HG02763 (cell line): Measurements from ENCODE around the gene FHL3.
A peak's percentile ranks its signal among the peaks of the same experiment; 100 is the strongest.

Source experiments
- ATAC-seq: cut with Tn5 transposase; IDR thresholded peaks from one replicate; pipeline ENCODE4 v1.9.1; 2021; ENCODE audit warnings: mild to moderate bottlenecking, moderate library complexity; ENCODE audit not compliant: unreplicated experiment

The FHL3 gene, protein sequence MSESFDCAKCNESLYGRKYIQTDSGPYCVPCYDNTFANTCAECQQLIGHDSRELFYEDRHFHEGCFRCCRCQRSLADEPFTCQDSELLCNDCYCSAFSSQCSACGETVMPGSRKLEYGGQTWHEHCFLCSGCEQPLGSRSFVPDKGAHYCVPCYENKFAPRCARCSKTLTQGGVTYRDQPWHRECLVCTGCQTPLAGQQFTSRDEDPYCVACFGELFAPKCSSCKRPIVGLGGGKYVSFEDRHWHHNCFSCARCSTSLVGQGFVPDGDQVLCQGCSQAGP

GRCh38 chr1:38005195-38006007, at the start of gene FHL3:
Gene FHL3, minus strand, starts transcription at chr1:38005514. Its CDS starts 6,102 bp downstream, at chr1:37999412.
- no peak for ATAC-seq

DNA sequence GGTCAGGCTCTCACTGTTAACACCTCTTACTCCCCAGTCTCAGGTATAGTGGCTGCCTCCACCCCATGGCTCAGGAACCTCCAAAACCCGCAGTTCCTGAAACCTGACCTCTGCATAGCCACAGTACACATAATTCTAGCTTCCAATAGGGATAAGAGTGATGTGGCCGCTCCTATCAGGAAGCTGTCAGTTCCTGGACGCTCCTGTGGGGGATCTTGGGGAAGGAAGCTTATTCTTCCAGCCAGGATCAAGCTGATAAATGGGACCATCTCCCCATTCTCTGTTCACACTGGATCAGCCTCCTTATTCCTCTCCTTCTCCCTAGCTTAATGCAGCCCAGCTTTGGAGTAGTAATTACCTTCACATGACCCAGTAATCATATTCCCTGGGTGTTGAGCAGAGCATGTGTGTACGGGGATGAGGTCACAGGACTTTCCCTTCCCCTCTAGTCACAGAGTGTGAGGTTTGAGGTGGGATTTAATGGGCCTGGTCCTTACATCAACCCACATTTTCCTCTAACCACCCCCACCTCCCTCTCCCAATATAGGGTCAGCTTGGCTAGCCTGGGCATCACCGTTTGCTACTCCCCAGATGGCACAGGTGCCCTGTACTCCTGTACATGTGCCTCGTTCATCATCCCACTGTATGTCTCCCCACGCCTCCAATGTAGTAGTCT, 48.2 kb upstream of the FHL3 start:
- ATAC-seq = no peak

DNA sequence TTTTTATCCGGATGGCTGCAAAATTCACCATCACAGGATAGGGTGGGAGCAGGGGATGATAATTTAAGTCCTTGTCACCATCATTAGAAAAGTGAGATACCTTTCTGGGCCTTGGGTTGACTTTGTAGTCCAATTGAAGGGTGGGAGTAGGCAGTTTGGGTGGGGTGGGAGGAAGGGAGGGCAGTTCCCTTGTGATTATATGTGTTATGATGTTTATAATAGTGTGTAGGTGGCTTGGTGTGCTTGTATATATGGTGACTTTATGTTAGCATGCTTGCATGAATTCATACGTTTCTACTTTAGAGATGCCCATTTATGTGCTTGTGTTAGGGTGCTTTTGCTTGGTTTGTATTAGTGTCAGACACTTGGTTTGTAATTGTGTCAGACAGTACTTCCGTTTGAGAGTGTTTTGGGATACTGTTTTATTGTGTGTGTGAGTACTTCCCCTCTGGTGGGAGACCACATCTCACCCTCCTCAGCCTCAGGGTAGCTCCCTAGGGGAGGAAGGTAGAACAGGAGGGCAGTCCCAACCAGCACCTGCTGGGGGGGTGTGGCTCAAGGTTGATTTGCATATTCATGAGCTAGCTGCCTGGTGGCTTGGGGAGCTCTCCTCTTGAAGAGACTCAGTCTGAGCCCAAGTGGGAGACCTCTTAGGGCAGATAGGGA, 47.6 kb upstream of the FHL3 start:
- ATAC-seq = no peak

DNA sequence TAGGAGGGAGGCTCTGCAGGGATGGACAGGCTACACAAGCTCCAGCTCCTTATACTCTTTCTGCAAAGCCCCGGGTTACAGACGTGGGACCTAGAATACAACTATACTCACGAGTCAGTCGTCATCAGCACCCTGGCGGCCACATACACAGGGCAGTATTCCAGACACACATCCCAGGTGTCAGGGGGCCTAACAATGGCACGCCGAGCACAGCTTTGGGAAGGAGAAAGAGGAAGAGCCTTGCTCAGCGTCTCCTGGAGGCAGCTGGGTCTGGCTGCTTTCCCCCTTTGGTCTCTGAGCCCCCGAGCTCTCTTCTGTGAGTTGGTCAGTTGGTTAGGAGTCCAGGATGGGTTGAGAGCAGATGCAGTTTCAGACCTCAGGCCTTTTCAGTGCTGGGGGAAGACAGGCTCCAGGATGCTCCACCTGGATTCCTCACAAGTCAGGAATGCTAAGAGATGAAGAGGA, 45.8 kb upstream of the FHL3 start:
- no peak for ATAC-seq

DNA sequence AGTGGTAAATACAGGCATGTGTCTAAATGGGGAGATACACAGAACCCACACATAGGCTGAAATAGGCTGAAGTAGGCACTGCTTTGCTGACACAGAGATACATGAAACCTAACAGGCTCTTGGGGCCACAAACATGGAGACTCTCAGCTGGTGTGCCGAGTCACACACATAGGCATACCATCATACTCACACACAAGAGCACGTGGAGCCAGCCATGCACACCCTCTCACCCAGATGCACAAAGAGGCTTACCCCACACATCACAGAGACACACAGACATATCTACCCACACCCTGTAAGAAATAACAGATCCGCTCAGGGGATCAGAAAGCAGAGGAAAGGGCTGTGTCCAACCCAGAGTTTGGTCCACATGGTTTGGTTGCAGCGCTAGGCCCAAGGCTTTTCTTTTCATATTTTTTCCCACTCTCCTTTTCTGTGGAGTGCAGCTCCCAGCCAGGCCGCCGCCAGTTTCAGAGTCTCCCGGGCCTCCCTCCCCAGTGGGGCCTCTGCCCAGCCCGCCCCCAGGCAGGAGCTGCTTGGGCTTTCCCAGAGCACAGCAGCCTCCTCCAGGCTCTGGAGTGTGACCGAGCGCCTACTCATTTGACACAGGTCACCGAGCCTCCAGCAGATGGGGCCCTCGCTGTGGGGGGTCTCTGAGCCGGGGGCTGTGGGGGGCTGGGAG, 45.2 kb upstream of the FHL3 start:
- ATAC-seq = no peak

- ATAC-seq = no peak
Observed at GRCh38 chr1:38047603-38048141, 42.4 kb upstream of the FHL3 start.

- peak; percentile 65 for ATAC-seq
Observed at GRCh38 chr1:38046884-38047602, 41.7 kb upstream of the FHL3 start.

DNA sequence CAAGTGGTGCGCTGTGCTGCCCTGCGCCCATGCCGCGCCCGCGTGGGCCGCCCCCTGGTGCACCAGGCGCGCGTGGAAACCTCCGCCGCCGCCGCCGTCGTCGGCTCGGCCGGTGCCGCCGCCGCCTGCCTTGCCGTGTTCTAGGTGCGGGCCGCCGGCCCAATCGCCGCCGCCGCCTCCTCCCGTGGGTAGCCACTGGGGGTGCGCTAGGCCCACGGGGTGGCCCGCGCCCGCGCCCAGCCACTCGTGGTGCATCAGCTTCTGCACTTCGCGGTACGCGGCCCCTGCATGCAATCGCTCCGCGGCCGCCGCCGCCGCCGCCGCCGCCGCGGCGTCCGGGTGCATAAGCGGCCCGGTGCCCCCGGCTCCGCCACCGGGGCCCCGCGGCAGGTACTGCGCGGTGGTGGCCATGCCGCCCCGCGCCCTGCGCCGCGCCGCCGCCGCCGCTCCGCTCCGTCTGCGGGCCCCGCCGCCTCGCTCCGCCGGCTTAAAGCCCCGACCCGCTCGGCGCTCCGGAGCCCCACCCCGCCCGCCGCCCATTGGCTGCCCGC, 41.1 kb upstream of the FHL3 start, which contains the start of gene POU3F1:
TSS of gene POU3F1 (minus strand) at position 461 of the 551 bp plus-strand sequence. CDS start at position 411, 50 bp downstream.
- no peak for ATAC-seq

GRCh38 chr1:38045401-38046332, 40.4 kb upstream of the FHL3 start:
- ATAC-seq = no peak

DNA sequence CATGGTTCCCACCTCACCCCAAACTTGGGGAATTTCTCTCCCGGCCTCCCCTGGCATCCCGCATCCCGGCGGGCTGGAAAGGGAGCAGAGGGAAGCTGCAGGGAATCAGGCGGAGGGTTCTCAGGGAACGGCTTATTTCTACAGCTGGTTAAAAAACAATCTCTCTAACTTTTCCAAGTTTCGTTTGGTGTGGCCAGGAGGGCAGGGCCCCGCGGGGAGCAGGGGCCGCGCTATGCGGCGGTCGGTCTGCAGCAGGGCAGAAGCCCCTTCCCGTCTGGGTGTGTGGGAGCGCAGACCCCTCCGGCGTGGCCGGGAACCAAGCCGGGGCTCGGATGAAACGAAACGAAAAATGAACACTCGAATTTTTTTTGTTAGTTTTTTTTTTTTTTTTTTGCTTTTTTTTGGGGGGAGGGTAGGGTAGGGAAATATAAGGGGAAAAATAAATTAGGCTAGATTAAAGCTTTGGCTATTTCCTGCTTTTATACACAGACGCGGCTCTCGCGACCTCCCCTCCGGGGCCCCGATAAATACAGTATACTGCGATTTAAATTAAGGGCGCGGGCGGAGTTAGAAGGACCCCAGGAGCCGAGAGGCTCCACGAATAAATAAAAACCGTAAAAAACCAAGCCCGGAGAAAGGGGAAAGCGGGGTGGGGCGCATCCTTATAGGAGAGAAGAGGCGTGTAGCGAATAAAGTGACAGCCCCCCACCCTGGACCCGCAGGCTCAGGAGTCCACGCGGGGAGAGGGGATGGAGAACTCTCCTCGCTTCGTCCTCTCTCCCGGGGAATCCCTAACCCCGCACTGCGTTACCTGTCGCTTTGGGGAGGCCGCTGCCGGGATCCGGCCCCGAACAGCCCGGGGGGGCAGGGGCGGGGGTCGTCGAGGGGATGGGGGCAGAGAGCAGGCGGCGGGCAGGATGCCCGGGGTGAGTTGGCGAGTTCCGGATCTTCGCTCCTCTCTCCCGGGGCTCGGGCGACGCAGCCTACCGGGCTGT, 39.2 kb upstream of the FHL3 start:
- no peak for ATAC-seq

- no peak for ATAC-seq
Observed at GRCh38 chr1:38043036-38043747, 37.9 kb upstream of the FHL3 start.

DNA sequence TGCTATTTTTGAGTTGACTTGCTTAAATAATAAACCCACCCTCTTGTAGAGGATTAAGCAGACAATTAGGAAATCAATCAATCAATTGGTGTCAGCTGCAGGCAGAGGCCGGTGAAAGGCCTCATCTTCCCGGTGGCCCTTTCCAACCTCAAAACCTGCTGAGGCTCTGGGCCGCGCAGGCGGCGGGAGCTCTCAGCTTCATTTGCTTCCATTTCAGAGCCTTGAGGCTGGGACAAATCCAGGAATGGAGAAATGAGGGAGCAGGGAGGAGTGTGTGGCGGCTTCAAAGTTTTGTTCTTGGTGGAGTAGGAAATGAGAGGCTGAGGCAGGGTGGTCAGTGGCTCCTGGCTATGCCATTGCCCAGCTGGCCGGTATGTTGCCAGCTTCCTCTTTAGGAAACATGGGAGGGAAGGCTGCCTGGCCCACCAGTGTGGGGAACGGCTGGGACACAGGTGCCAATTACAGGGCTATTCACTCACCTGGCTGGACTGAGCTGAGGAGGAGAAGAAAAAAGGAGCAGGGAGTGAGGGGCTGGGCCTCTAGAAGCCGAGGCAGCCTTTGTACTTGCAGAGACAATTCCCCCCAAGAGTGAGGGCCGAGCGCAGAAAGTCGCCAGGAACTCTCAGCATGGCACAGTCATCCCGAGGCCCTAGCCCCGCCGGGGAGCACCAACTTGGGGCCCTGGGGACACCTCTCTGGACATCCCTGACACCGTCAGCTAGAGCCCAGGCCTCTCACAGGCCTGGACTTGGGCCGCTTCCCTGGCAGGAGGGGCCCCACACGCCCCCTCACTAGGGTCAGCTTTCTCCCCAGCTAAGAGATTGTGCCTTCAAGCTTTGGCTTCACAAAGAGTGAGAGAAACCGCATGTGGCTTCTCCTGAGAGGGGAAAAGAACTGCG, 36.9 kb upstream of the FHL3 start:
- ATAC-seq = no peak

DNA sequence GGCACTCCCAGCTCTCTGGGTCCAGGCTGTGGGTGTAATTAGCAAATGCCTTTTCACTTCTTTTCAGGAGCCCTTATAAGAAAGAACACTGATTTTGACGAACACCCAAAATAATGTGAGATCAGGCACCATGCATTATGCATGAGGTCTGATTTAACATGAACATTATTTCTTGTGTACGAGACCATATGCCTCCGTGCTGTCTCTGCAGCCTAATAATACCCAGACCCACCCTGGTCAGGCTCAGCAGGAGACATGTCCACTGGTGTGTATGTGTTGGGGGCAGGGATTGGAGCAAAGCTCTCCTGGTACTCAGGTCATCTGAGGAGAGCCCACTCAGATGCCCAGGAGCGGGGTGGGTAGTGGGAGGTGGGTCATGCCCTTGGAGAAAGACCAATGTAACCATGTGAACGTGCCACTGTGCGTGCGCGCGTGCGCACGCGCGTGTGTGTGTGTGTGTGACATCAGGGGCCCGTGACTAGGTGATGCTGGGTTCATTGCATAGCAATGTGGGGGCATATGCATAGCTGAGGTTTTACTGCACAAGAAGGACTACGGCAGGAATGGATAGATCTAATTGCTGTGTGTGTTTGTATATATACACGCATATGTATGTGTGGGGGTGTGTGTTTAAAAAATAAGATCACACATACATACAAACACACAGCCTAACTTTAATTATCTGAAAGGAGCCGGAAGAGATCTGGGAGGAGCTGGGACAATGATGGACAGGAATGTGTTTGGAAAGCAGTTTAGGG, 34.2 kb upstream of the FHL3 start:
- ATAC-seq = no peak

- ATAC-seq = no peak
Observed at GRCh38 chr1:38038861-38039260, 33.5 kb upstream of the FHL3 start.
